ENCODE measurements around the gene NF1. TPM values are rescaled to one million over a fixed set of nuclear protein-coding genes. Genes with fewer than 3 reads are reported as not detected.

The NF1 gene, protein sequence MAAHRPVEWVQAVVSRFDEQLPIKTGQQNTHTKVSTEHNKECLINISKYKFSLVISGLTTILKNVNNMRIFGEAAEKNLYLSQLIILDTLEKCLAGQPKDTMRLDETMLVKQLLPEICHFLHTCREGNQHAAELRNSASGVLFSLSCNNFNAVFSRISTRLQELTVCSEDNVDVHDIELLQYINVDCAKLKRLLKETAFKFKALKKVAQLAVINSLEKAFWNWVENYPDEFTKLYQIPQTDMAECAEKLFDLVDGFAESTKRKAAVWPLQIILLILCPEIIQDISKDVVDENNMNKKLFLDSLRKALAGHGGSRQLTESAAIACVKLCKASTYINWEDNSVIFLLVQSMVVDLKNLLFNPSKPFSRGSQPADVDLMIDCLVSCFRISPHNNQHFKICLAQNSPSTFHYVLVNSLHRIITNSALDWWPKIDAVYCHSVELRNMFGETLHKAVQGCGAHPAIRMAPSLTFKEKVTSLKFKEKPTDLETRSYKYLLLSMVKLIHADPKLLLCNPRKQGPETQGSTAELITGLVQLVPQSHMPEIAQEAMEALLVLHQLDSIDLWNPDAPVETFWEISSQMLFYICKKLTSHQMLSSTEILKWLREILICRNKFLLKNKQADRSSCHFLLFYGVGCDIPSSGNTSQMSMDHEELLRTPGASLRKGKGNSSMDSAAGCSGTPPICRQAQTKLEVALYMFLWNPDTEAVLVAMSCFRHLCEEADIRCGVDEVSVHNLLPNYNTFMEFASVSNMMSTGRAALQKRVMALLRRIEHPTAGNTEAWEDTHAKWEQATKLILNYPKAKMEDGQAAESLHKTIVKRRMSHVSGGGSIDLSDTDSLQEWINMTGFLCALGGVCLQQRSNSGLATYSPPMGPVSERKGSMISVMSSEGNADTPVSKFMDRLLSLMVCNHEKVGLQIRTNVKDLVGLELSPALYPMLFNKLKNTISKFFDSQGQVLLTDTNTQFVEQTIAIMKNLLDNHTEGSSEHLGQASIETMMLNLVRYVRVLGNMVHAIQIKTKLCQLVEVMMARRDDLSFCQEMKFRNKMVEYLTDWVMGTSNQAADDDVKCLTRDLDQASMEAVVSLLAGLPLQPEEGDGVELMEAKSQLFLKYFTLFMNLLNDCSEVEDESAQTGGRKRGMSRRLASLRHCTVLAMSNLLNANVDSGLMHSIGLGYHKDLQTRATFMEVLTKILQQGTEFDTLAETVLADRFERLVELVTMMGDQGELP (N-terminal part only)
- total RNA-seq (2016; rRNA removed; fragmentation: Illumina TruSeq; extraction: Trizol): 21.5 and 35.4 TPM in 2 replicates
- total RNA-seq (2016; cell fraction: cytosol; rRNA removed; fragmentation: Illumina TruSeq; extraction: Trizol; ENCODE audit: low read depth): 17.1 and 28.3 TPM in 2 replicates
- total RNA-seq (2016; cell fraction: insoluble cytoplasmic fraction; rRNA removed; fragmentation: Illumina TruSeq; extraction: Trizol): 18.5 and 33.9 TPM in 2 replicates
- total RNA-seq (2016; cell fraction: membrane; rRNA removed; fragmentation: Illumina TruSeq; extraction: Trizol): 11.5 and 14.4 TPM in 2 replicates
- 47.7 and 52.4 TPM in 2 replicates for total RNA-seq (2016; cell fraction: nucleus; rRNA removed; fragmentation: Illumina TruSeq; extraction: Trizol)
- polyA plus RNA-seq (2011; rRNA removed): 26.5 and 26.8 TPM in 2 replicates
- 14.5 and 21.4 TPM in 2 replicates for polyA plus RNA-seq (2011; cell fraction: cytosol; rRNA removed)
- 41.8 and 42.7 TPM in 2 replicates for polyA plus RNA-seq (2011; cell fraction: nucleus; rRNA removed)
- polyA plus RNA-seq (2012): 15.1 and 18.4 TPM in 2 replicates
- 0.50 and 0.57 TPM in 2 replicates for polyA plus RNA-seq (2016; cell fraction: cytosol; fragmentation: Illumina TruSeq; extraction: Trizol; ENCODE audit: low read depth)
- polyA plus RNA-seq (2016; cell fraction: insoluble cytoplasmic fraction; fragmentation: Illumina TruSeq; extraction: Trizol; ENCODE audit: low read depth): 19.3 and 19.5 TPM in 2 replicates
- 1.2 and 1.3 TPM in 2 replicates for polyA plus RNA-seq (2016; cell fraction: membrane; fragmentation: Illumina TruSeq; extraction: Trizol; ENCODE audit: low read depth)
- 19.1 and 25.9 TPM in 2 replicates for polyA plus RNA-seq (2016; cell fraction: nucleus; fragmentation: Illumina TruSeq; extraction: Trizol; ENCODE audit: insufficient read depth, low read depth)
- polyA minus RNA-seq (2011; rRNA and poly(A)+ RNA removed; ENCODE audit: low replicate concordance): 108 and 118 TPM in 2 replicates
- 59.6 and 76.9 TPM in 2 replicates for polyA minus RNA-seq (2011; cell fraction: cytosol; rRNA and poly(A)+ RNA removed)
- polyA minus RNA-seq (2011; cell fraction: nucleus; rRNA and poly(A)+ RNA removed): 229 and 246 TPM in 2 replicates
- Bru-seq, nascent RNA: percentile 80 among the genes with signal in this experiment
- BruChase-seq, experiment 1, labeled RNA remaining after a 6-hour chase: percentile 82 among the genes with signal in this experiment
- BruChase-seq, experiment 2, labeled RNA remaining after a 2-hour chase: percentile 81 among the genes with signal in this experiment
- long read RNA-seq, experiment 1, partial matches to known transcripts: 2 of 3 reads
- long read RNA-seq, experiment 1, other reads (novel, unspliced or antisense): 1 of 3 reads
- long read RNA-seq, experiment 2, partial matches to known transcripts: 2 of 45 reads
- long read RNA-seq, experiment 2, other reads (novel, unspliced or antisense): 42 of 45 reads

DNA sequence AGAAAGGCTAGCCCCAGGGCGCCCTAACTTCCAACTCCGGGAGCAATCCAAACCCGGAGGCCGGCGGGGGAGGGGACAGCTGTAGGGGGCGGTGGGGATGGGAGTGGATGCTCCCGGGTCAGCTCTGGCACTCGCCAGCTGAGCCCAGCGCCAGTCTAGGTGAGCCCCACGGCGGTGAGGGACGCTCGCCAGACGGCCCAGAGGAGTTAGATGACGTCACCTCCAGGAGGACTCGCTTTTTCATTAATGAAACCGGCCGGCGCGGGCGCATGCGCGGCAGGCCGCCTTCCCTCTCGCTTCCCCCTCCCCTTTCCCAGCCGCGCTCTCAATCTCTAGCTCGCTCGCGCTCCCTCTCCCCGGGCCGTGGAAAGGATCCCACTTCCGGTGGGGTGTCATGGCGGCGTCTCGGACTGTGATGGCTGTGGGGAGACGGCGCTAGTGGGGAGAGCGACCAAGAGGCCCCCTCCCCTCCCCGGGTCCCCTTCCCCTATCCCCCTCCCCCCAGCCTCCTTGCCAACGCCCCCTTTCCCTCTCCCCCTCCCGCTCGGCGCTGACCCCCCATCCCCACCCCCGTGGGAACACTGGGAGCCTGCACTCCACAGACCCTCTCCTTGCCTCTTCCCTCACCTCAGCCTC is at the start of gene NF1:
Gene NF1, plus strand, starts transcription at position 378 of the 636 bp plus-strand sequence. CDS start 333 bp downstream, outside the sequence.
- in situ Hi-C loops (cut with HindIII; ENCODE audit: extremely low pct_ligation_motif_present, low pct_unique_long_range_greater_than_20kb) (no loop called here), intact Hi-C loops (cut with micrococcal nuclease; ENCODE audit: unreplicated experiment) (no loop called here)
- TF ChIP-seq, protein P1, sequence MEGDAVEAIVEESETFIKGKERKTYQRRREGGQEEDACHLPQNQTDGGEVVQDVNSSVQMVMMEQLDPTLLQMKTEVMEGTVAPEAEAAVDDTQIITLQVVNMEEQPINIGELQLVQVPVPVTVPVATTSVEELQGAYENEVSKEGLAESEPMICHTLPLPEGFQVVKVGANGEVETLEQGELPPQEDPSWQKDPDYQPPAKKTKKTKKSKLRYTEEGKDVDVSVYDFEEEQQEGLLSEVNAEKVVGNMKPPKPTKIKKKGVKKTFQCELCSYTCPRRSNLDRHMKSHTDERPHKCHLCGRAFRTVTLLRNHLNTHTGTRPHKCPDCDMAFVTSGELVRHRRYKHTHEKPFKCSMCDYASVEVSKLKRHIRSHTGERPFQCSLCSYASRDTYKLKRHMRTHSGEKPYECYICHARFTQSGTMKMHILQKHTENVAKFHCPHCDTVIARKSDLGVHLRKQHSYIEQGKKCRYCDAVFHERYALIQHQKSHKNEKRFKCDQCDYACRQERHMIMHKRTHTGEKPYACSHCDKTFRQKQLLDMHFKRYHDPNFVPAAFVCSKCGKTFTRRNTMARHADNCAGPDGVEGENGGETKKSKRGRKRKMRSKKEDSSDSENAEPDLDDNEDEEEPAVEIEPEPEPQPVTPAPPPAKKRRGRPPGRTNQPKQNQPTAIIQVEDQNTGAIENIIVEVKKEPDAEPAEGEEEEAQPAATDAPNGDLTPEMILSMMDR (CRISPR knock-in tag; IDR thresholded peaks at IDR 0.05): 0 out of 2 replicates have a peak, but pooled peaks have one; percentile 4
- no peak for TF ChIP-seq ZNF12 (CRISPR knock-in tag; IDR thresholded peaks at IDR 0.05)
- TF ChIP-seq ARNT2 (CRISPR knock-in tag; IDR thresholded peaks at IDR 0.05; ENCODE audit: low read depth): no peak; the same call in 1 of the 2 replicates
- TF ChIP-seq ZIK1 (CRISPR knock-in tag; IDR thresholded peaks at IDR 0.05; ENCODE audit: borderline replicate concordance, low read depth): 0 out of 2 replicates have a peak, but pooled peaks have one; percentile 10
- TF ChIP-seq PCBP1 (IDR thresholded peaks at IDR 0.05; ENCODE audit: borderline replicate concordance, low read depth, low read length): peak; percentile 97
- TF ChIP-seq HMG20B (CRISPR knock-in tag; conservative IDR thresholded peaks at IDR 0.05): no peak
- no peak for TF ChIP-seq RAD21 (CRISPR knock-in tag; IDR thresholded peaks at IDR 0.05)
- TF ChIP-seq REPIN1 (CRISPR knock-in tag; IDR thresholded peaks at IDR 0.05; ENCODE audit: borderline replicate concordance, low read depth): peak; percentile 16; the same call in 1 of the 2 replicates
- no peak for TF ChIP-seq CC2D1A (CRISPR knock-in tag; IDR thresholded peaks at IDR 0.05)
- TF ChIP-seq ZNF773 (CRISPR knock-in tag; IDR thresholded peaks at IDR 0.05; ENCODE audit: borderline replicate concordance): peak; percentile 38; the same call in 1 of the 2 replicates

More for the DNA sequence above, at the start of gene NF1:
- Histone ChIP-seq H3K9ac (ENCODE audit: insufficient read depth, low read depth, low read length) (peak within 1 kb of the TSS; percentile 94), H2AFZ (ENCODE audit: low read length) (peak within 1 kb of the TSS; percentile 43), H3K36me3 (replicated peaks in 1 of 2; ENCODE audit: control insufficient read depth in 1 of 2, insufficient read depth in 2 of 2, low read length in 2 of 2) (no peaks in the 10 kb centered on the region), H3K4me1 (ENCODE audit: insufficient read depth, low read length) (peaks cover 27% of the 10 kb centered on the region), H4K20me1 (ENCODE audit: insufficient read depth, low read length) (no peaks in the 10 kb centered on the region), H3K79me2 (ENCODE audit: insufficient read depth, low read length) (peaks cover 36% of the 10 kb centered on the region), H3K27ac (ENCODE audit: extremely low read length, insufficient read depth, low read length) (peak within 1 kb of the TSS; percentile 86), H3K27me3 (ENCODE audit: control insufficient read depth in 1 of 2, insufficient read depth in 2 of 2, low read length in 2 of 2) (no peaks in the 10 kb centered on the region; a peak in 1 of 5 replicates), H3K9me3 (ENCODE audit: low read length) (no peaks in the 10 kb centered on the region), H3K4me3 (replicated peaks in 1 of 3; ENCODE audit: insufficient read depth in 1 of 3, low read depth in 2 of 3, low read length in 3 of 3) (peak within 1 kb of the TSS; percentile 92 to 99 (median 96)), H3K4me2 (ENCODE audit: low read depth, low read length) (peak within 1 kb of the TSS; percentile 92)
- POLR2A ChIA-PET: interaction anchor here (0.5 to 1.3 kb wide), 13 partner anchors 11 to 270 kb away, joined by 3 to 5 read pairs (median 3); partner anchors contain the start of gene CRLF3
- DNase-seq (ENCODE audit: low spot score): peak; percentile 93
- peak; percentile 91 for ATAC-seq
- under 1% methylated on average over 26 of the region's 45 CpGs for WGBS (ENCODE audit: low lambda C conversion rate)
- FAIRE-seq: peak; percentile 56
- BruUV-seq (replicated peaks): no TSS peak
- CTCF ChIA-PET (ENCODE audit: low intra/inter-chr PET ratio, low total read pairs): no interaction called here
